Keratinocyte (primary cell): ENCODE measurements around the gene MED29.

Experiments used
- EZH2 ChIP-seq: IDR thresholded peaks from one replicate; pipeline ENCODE4 v1.6.1; 2012; ENCODE audit warnings: inconsistent platforms, mild to moderate bottlenecking, low read length, moderate library complexity
- TF ChIP-seq, protein P1 (sequence below), 3 experiments: IDR thresholded peaks in 1 of 3; conservative IDR thresholded peaks in 1 of 3; optimal IDR thresholded peaks in 1 of 3; 2 replicates in 2 of 3; 3 replicates in 1 of 3; pipeline versions ENCODE3 to v1.5.1; 2011; ENCODE audit warnings: low read length in 3 of 3, mild to moderate bottlenecking in 3 of 3, moderate library complexity in 2 of 3, control low read depth in 1 of 3, inconsistent platforms in 1 of 3; ENCODE audit not compliant: insufficient read depth in 2 of 3; ENCODE audit errors: extremely low read depth in 1 of 3

DNA sequence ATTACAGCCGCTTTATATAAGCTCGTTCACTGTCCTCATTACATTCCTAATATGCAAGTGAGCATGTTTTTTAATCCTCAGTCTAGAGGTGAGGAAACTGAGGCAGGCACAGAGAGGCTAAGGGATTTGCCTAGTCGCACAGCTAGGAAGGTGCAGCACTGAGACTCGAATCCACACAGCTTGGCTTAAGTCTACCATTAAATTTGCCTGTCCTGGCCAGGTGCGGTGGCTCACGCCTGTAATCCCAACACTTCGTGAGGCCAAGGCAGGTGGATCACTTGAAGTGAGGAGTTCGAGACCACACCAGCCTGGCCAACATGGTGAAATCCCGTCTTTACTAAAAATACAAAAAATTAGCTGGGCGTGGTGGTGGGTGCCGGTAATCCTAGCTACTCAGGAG is 36.5 kb downstream of the MED29 start:
- TF ChIP-seq, protein P1, sequence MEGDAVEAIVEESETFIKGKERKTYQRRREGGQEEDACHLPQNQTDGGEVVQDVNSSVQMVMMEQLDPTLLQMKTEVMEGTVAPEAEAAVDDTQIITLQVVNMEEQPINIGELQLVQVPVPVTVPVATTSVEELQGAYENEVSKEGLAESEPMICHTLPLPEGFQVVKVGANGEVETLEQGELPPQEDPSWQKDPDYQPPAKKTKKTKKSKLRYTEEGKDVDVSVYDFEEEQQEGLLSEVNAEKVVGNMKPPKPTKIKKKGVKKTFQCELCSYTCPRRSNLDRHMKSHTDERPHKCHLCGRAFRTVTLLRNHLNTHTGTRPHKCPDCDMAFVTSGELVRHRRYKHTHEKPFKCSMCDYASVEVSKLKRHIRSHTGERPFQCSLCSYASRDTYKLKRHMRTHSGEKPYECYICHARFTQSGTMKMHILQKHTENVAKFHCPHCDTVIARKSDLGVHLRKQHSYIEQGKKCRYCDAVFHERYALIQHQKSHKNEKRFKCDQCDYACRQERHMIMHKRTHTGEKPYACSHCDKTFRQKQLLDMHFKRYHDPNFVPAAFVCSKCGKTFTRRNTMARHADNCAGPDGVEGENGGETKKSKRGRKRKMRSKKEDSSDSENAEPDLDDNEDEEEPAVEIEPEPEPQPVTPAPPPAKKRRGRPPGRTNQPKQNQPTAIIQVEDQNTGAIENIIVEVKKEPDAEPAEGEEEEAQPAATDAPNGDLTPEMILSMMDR (optimal IDR thresholded peaks at IDR 0.05 in 1 of 3, IDR thresholded peaks at IDR 0.05 in 1 of 3, conservative IDR thresholded peaks at IDR 0.05 in 1 of 3; ENCODE audit: extremely low read depth in 1 of 3, insufficient read depth in 2 of 3, low read length in 3 of 3): no peak
- no peak for TF ChIP-seq EZH2
